HG03521 (cell line): ENCODE results near the gene DR1.
"Not testable (repeated sequence)": the region's sequence is repeated elsewhere in the genome, so short reads cannot be mapped to it uniquely, and the experiment has no call there.

Source experiments
- ATAC-seq: cut with Tn5 transposase; IDR thresholded peaks from one replicate; pipeline ENCODE4 v1.9.1; 2021; ENCODE audit warnings: mild to moderate bottlenecking, moderate library complexity; ENCODE audit not compliant: unreplicated experiment

Gene DR1

DNA sequence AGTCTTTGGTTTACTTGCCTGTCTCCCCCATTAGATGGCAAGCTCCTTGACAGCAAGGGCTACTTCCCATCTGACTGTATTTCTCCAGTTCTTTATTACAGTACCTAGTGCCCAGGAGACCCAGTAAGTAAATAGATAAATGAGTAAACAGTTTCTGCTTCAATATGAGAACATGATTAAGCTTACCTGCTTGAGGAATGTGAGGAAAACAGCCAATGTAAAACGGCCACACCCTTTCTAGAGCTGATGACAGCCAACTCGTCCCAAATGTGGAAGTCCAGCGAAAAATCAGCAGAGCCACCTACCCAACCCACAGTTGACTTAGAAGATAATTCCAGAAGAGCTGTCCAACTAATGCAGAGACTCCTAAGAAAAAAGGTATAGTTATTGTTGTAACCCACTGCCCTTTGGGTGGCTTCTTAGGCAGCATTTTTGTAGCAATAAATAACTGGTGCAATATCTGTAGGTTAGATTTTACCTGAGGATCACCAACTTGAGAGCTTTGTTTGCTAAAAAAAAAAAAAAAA is 6.5 kb upstream of the DR1 start:
- ATAC-seq: no peak

DNA sequence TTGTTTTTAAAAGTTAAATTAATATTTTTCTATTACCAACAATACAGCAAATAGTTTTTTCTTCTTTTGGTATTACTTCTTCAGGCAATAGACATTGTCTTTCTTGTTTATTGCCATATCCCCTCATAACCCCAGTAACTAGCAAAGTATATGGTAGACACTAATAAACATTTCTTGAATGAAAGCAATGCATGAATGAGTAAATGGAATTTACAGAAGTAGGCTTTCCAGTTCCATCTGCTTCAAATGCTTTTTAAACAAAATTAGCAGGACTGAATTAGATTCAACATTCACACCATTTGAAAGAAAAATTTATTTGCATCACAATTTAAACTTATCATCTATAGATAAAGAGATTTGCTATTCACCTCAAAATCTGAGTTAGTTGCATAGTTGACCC is 5.6 kb upstream of the DR1 start:
- no peak for ATAC-seq

DNA sequence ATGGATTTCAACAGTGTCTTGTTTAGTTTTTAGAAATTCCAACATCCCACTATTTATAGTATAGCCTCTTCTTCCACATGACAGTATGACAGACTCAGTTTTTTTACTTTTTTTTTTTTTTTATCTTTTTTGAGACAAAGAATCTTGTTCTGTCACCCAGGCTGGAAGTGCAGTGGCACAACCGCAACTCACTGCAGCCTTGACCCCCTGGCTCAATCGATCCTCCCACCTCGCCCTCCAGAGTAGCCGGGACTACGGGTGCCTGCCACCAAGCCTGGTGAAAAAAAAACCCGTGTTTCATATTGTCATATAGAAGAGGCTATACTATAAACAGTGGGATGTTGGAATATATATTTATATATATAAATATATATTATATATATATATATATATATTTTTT is 1.2 kb upstream of the DR1 start:
- no peak for ATAC-seq

DNA sequence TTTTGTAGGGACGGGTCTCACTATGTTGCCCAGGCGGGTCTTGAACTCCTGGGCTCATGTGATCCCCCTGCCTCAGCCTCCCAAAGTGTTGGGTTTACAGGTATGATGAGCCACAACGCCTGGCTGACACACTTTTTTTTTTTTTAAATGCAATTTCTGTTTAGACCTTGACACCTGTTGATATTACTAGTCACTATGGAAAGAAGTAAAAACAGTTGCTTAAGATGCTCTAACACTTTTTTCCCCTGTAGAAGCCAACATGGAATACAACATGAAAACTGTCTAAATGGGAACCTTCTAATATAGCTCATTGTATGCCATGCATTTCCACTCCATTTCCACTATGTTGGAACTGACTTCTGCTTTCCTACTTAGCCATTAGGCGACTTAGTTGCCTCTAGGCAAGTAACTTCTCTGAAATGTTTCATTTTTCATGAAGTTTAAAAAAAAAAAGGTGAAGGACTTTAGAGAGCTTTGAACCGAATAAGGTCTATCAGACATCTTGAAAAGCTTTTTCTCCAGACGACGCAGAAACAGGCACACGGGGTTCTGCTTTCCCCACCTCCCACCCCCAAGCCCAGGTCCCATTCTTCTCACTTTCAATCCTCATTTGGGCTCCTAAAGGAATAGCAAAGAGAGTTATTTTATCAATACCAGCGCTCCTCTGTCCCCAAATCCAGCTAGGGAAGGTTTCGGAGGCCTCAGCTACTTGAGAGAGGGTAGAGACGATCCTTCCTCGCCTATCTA is 648 bp upstream of the DR1 start:
- peak; percentile 1 for ATAC-seq

DNA sequence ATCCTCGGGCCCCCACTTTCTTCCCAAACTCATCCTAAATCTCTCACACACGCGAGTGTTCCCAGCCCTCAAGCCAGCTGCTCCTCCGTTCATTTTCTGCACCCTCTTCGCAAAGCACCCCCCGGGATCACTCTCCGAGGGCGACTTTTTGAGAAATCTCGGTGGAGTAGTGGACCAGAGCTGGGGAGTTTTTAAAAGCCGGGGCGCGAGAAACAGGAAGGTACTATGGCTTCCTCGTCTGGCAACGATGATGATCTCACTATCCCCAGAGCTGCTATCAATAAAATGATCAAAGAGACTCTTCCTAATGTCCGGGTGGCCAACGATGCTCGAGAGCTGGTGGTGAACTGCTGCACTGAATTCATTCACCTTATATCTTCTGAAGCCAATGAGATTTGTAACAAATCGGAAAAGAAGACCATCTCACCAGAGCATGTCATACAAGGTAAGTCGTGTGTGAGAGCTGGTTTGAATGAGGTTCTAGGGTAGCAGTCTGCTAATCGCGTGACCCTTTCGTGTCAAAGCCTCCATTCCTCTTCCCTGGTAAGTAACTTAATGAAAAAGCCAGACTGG is 800 bp downstream of the DR1 start:
- peak; percentile 15 for ATAC-seq

DNA sequence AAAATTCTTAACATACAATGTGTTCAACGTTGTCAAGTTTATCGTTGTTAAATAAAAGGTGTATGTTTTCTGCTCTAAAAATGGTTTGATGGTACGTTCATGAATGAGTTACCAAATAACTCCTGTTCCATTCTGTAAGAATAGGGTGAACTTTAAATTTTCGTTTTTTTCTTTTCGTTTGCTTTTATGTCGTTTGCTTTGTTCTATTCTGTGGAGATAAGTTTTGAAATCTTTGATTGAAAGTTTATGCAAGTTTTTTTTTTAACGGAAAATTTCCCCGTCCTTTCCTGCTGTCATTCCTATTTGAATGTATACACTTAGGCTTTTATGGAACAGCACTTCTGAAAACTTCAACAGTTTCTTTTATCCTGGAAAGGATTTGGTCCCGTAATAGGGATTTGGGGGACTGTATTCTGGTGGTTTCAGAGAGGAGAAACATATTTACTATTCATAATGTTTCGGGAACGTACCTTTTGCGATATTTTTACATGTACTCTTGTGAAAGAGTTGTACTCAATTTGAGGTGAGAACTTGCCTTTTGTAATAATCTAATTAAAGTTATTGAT is 1.7 kb downstream of the DR1 start:
- ATAC-seq: no peak

DNA sequence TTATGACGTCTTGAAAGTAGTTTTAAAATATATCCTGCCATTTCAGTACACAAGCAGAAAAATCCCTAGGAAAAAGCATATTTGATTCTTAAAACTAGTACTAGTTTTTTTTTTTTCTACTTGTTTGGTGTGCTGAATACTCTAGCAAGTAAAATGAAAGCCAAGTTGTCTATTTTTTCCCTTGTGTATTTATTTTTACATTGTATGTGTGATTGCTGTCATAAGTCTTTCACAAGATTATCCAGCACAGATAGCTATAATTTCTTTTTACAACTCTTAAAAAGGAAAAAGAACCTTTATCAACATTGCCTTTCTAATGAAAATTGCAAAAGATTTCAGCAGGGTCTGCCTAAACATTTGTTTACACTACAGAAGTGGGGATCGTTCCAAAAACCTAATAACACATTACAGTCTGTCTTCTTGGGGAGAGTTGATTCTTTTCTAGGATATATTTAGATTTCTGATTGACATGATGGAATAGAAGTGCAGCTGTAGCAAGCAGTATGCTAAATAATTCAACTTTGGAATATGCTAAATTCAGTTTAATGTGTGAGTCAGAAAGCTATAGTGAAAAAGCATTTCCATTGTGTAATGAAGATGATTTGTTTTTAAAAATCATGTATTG is 2.5 kb downstream of the DR1 start:
- ATAC-seq: no peak

DNA sequence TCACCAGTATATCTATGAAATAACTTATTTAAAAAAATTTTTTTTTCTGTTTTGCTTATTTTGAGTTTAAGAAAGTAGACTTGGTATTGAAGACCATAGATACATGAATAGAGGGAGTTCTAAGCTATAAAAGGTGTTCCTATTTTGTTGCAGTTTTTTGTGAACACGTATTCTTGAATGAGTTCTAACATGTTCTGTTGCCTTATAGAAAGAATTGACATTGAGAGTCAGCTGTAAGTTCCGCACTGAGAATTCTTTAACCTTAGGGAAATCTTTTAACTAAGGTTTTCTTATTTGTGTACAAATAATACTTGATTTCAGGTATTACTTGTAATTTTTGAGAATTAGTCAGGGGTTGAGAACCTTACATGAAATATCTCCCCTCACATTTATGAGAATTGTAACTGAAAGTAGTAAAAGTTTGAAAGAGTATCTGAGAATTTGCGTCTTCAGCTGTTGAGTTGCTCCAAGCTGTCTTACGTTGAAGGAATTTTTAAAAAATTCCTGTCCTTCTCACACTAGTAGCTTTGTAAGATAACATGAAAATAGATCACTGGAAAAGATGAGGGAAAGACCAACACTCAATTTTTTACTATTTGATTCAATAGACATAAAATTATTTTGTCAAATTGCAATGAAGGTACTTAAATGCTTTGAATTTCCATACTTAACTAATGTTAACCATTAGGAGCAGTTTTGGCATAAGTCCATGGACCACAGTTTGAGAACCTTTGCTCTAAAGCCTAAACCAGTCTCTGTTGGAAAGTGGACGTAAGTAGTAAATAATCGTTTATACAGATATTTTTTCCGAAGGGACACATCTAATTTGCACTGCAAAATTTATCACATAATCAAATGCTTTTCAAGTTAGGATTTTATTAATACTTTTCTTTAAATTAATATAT is 3.8 kb downstream of the DR1 start:
- ATAC-seq: no peak

DNA sequence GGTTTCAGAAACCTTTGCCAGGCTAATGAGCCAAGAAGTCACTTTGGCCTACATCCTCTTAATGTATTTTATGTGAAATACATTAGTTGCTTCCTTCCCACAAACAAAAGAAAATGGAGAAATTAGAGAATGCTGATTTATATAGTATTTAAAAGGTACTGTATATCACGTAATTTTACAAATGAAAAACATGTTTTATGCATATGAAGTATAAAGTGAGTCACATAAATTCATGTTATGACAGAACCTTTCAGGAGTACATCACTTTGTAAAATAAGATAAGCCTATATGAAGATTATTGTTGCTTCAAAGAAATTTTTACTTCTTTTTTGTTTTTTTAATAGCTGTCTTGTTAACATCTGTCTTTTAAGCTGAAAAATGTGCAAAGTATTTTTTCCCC is 4.6 kb downstream of the DR1 start:
- no peak for ATAC-seq

DNA sequence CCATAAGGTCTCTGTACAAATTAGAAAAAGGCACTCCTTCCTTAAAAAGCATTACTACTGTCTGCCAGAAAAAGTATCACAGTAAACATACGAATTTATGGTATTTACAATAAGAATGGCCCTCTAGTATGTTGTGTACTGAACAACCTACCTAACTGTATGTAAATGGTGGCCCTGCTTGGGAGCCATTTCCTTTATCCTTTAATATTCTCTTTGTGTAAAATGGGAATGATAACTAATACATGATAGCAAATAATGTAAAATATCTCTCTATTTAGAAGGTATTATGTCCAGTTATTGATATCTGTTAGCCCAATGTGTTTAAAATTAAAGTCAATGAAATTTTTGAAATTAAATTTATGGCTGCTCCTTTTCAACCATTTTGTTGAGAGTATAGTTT is 5.2 kb downstream of the DR1 start:
- ATAC-seq: no peak

DNA sequence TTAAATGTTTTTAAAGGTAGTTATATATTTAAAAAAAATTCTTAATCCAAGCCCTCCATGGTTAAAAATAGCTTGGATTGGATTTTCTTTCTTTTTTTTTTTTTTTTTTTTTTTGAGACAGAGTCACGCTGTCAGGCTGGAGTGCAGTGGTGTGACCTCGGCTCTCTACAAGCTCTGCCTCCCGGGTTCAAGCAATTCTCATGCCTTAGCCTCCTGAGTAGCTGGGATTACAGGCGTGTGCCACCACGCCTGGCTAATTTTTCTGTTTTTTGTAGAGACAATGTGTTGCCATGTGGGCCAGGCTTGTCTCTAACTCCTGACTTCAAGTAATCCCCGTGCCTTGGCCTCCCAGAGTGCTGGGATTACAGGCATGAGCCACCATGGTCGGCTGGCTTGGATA is 5.6 kb downstream of the DR1 start:
- not testable (repeated sequence) for ATAC-seq

DNA sequence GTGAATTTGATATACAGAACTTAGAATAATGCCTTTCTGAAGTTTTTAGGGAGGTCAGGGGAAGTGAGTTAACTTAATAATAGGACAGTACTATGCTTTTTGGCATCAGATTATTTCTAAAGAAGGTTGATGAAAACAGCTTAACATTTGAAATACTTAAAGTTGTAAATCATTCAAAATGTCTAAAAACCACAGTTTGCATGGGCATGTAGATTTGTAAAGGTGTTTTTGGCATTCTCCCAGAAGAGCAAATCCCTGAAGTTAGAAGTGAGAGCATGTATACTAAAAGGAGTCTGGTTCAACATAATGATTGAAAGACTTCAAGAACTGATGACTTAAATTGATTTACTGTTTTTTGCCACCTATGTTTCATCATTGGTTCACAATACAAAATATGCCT is 6.7 kb downstream of the DR1 start:
- ATAC-seq: no peak

DNA sequence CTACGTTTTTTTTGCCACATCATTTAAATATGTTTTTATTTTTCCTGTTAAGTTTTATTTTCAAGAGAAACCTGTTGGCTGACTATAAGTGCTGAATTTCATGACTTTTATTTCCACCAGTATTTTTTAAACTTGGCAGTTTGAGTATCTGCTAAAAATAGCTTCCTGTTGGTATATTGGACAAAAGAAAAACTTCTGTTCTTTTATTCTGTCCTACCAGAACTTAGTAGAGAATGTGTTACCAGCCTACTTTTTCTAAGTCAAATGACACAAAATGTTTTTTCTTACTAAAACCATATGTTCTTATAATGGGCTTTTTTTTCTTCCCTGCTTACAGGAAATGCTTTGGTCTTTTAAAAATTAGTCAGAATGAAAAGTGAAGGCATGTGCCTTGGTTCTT is 7.6 kb downstream of the DR1 start:
- no peak for ATAC-seq

DNA sequence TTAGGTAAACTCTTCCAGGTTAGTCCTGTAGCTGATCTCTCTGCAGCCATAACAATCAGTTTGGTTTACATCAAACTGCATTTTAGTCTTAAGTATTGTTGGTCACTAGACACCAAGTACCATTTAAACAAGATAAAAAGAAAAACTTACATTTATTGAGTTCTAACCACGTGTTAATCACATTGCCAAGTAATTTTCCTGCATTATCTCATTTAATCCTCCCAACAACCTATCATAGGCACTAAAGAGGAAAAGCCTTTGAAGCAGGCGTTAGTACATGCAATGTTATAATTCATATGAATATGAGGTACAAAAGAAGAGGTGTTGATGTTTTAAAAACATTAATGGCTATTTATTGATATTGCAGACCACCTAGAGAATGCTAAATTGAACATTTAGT is 9.0 kb downstream of the DR1 start:
- ATAC-seq: no peak

DNA sequence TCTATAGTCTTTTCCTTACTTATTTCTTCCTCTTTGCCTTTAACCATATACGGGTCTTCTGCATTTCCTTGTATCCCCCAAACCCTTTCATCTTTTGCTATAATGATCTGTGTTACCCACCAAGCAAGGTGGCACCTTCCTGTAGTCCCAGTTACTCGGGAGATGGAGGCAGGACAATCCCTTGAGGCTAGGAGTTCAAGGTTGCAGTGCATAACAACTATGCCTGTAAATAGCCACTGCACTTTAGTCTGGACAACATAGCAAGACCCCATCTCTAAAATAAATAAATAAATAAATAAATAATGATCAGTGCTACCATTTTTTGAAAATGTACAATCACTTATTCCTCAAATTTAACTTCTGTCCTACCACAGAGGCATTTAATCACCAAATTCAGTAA is 11.5 kb downstream of the DR1 start:
- no peak for ATAC-seq

DNA sequence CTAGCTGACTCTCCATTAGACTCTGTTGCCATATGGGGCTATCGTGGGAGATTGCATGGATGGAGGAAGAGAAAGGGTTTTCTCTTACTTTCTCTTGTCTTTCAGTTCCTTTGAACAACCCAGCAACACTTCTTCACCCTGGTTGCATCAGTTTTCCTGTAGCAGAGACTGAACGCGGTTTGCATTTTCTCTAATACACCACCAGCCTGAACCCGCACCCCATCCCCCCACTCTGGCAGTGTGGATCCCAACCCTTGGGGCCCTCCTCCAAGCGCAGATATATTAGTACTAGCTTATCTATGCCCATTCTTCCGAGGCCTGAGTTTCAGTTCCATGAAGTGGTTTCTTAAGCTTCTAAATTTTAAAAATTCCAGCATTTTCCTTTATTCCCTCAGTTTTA is 12.6 kb downstream of the DR1 start:
- ATAC-seq: no peak

DNA sequence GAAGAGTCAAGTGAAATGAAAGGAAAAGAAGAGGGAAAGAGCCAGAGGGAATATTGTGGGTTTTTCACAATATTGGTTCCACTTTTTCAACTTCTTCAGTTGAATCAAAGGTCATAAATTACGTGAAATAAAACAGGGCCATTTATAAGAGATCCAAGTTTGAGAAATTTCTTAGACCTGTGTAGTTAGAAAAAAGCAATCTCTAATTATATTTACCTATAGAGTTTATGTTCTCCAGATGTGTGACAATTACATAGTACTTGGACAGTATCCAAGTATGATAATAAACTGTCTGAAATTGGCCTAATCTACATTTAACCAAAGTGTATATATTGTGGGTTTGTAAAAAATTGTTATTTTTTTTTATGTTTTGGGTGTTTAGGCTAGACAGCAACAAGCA is 14.4 kb downstream of the DR1 start:
- ATAC-seq: no peak

DNA sequence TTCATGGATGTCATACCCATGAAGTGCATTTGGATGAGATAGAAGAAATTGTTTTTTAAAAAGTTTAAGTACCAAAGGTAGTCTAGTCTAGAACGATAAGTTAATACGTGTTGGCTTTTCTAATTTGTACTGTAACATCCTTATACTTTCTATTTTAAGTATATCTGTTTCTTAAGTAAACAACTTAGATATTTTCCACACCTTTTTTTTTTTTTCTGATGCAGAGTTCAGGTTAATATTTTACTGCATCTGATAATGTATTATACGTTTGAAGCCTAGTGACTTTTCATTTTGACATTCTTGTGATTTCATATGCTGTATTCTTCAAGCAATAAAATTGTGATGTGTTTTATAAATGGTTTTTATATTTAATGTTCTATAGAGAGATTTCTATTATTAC is 16.5 kb downstream of the DR1 start:
- no peak for ATAC-seq

DNA sequence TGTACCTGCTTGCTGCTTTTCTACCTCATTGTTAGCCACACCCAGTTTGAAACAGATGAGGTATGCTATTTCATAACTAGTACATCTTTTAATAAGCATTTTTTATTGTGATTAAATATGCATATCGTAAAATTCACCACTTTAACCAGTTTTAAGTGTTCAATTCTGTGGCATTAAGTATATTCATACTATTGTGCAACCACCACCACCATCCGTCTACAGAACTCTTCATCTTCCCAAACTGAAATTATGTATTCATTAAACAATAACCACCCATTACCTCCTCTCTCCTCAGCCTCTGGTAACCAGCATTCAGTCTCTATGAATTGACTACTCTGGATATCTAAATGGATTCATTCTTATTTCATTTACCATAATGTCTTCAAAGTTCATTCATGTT is 20.1 kb downstream of the DR1 start:
- ATAC-seq: no peak

DNA sequence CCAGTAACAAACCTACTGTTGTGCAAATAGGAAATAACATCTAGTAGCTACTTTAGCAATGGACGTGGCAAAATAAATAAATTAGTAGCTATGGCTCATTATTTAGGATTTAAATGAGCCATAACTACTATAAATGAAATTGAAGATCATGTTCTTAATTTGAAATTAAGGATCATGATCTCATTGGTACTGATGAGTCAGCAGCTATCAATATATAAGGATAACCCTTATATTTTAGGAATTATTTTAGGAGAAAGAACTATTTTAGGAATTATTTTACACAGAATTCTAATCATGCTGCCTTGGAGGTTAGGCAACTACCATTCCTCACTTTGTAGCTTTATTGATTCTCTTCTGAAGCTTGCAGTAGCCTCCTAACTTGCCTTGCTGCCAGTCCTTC is 24.0 kb downstream of the DR1 start:
- ATAC-seq: no peak
